Dermis blood vessel endothelial cell (primary cell): Measurements from ENCODE around the gene EED. TPM values are rescaled to one million over a fixed set of nuclear protein-coding genes. Genes with fewer than 3 reads are reported as not detected.
A peak's percentile ranks its signal among the peaks of the same experiment; 100 is the strongest.

Experiments used
- DNase-seq: peaks from one replicate; pipeline ENCODE4 v3.0.0; 2010
- total RNA-seq: library from RNA; depleted of rRNA; stranded (reverse); fragments of >200 nt; gene quantifications from 2 replicates; pipeline ENCODE4 v1.2.3, GENCODE V29; 2014

EED gene, protein sequence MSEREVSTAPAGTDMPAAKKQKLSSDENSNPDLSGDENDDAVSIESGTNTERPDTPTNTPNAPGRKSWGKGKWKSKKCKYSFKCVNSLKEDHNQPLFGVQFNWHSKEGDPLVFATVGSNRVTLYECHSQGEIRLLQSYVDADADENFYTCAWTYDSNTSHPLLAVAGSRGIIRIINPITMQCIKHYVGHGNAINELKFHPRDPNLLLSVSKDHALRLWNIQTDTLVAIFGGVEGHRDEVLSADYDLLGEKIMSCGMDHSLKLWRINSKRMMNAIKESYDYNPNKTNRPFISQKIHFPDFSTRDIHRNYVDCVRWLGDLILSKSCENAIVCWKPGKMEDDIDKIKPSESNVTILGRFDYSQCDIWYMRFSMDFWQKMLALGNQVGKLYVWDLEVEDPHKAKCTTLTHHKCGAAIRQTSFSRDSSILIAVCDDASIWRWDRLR
- total RNA-seq: 17.6 and 21.4 TPM in 2 replicates

DNA sequence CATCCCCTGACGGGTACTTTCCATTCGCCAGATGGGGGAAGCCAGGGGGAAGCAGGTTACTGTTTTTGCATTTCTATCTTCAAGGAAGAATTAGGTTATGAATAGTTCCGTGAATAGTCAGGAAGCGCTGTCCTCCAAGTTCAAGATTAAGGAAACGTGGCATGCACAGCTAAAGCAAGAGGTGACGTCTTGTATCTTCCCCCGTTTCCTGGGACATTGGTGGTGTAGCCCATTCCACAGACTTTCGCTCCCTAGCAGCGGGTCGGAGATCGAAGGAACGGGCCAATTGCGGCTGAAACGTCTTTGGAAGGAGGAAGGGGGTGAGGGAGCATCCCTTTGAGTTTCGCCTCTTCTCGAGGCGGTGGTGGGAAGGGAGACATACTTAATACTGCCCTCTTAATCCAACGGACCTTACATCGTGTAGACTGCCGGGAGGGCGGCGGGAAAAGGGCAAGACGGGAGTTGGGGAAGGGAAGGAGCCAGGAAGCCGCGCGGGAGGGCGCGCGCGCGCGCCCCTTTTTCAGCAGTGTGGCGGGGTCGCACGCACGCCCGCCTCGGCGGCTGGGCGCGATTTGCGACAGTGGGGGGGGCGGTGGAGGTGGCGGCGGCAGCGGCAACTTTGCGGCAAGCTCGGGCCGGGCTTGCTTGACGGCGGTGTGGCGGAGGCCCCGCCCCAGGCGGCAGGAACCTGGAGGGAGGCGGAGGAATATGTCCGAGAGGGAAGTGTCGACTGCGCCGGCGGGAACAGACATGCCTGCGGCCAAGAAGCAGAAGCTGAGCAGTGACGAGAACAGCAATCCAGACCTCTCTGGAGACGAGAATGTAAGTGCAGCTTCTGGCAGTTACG, at the start of gene EED:
Gene EED, plus strand, starts transcription at position 232 of the 847 bp plus-strand sequence. Its CDS starts 477 bp downstream, at position 709.
- DNase-seq: peak; percentile 97

DNA sequence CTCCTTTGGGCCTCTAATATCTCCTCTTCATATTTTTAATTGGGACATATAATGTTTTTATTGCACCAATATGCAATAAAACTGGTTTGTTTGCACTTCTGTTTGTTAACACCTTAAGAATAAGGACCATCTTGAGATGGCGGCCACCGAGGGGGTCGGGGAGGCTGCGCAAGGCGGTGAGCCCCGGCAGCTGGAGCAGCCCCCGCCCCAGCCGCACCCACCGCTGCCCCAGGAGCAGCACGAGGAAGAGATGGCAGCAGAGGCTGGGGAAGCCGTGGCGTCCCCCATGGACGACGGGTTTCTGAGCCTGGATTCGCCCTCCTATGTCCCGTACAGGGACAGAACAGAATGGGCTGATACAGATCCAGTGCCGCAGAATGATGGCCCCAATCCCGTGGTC, 49.6 kb upstream of the EED start:
- DNase-seq: no peak

DNA sequence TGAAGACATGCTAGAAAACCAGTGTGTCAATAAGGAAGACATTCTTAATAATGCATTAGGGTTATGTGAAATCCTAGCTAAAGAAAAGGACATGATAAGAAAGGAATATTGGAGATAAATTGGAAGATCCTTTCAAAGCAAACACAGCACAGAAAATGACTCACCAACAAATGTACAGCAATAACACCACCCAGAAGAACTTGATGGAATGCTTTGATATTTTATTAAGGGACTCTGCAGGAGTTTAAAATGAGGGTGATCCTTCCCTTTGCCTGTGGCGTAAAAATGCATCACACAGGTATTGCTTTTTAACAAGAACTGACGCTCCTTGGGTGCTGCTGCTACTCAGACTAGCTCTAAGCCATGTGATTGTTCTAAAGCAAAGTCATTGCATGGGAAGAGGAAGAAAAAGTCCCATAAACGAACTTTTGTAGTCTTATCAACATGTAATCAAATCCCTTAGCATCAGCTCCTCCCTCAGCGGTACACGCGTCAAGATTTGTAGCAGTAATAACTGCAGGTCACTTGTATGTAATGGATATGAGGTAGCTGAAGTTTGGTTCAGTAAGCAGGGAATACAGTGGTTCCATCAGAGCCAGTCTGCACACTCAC, 48.4 kb upstream of the EED start:
- DNase-seq: no peak

DNA sequence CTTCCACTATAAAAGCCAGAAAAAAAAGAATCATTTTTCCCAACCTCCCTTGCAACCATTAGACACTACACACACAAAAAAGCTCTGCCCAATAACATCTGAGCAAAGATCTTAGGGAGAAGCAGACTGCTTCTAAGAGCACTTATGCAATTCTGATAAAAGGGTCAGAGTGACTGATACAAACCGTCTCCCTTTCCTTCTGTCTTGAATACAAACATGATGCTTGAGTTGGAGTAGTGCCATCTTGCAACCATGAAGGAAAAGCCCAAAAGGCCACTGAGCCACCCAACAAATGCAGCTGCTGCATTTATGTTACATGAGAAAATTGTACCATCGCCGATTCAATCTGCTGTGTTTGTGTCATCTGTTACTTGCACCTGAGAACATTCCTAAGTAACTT, 47.6 kb upstream of the EED start:
- DNase-seq: no peak

- DNase-seq: no peak
Observed at GRCh38 chr11:86197448-86197847, 47.1 kb upstream of the EED start.

GRCh38 chr11:86198139-86198538, 46.4 kb upstream of the EED start:
- DNase-seq: no peak

GRCh38 chr11:86199354-86199753, 45.2 kb upstream of the EED start:
- no peak for DNase-seq

DNA sequence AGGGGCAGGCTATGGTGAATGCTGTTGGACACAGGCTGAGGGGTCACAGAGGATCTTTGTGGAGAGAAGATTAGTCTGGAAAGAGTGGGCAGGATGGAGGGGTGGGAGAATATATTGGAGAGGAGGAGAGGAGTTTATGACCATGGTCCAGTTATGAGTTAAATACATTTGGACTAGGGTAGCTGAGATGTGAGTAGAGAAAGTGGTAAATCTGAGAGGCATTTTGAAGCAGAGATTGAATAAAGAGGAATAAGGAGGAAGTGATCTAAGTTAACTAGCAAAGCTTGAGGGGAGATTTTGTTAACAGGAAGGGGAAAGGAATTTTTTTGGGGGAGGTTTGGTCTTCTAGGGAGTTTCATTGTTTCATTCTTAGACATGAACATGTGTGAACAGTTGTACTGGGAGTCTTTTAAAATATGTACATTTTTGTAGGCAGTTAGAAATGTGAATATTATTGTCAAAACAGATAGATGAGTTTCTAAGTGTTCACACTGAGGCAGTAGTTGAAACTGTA, 43.1 kb upstream of the EED start:
- DNase-seq: no peak

- DNase-seq: peak; percentile 38
Observed at GRCh38 chr11:86202013-86202336, 42.6 kb upstream of the EED start.

DNA sequence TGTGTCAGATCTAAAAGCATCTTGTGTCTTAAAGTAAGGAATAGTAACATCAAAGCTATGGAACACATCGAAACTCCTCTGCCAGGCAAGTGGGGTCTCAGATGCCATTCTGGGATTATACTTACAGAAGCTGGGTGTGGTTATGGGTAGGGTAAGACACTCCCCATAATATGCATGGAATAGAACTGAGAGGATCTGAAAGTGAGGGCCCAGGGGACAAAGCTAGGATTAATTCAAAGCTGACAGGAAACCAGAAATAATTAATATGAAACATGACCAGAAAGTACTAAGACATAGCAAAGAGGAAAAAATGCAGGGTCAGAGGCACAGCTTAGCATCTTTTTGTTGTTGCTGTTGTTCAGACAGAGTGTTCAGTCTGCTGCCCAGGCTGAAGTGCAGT, 40.2 kb upstream of the EED start:
- DNase-seq: no peak

GRCh38 chr11:86205421-86206336, 38.9 kb upstream of the EED start:
- no peak for DNase-seq

- DNase-seq: no peak
Observed at GRCh38 chr11:86206337-86206695, 38.2 kb upstream of the EED start.

DNA sequence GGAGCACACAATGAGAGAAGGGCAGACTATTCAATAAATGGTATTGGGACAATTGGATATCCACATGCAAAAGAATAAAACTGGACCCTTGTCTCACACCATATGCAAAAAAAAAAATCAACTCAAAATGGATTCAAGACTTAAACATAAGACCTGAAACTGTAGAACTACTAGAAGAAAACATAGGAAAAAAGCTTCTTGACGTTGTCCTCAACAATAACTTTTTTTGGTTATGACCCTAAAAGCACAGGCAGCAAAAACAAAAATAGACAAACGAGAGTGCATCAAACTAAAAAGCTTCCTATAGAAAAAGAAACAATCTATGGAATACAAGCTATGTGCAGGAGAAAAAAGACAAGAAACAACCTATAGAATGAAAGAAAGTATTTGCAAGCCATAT, 37.1 kb upstream of the EED start:
- DNase-seq: no peak

DNA sequence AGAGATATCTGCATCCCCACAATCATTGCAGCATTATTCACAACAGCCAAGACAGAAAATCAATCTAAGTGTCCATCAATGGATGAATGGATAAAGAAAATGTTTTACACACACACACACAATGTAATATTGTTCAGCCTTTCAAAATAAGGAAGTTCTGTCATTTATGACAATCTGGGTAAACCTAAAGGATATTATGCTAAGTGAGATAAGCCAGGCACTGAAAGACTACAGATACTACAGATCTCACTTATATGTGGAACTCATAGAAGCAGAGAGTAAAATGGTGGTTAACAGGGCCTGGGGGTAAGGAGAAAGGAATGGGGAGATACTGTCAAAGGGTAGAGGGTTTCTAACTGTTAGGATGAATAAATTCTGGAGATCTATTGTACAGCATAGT, 36.0 kb upstream of the EED start:
- DNase-seq: no peak

DNA sequence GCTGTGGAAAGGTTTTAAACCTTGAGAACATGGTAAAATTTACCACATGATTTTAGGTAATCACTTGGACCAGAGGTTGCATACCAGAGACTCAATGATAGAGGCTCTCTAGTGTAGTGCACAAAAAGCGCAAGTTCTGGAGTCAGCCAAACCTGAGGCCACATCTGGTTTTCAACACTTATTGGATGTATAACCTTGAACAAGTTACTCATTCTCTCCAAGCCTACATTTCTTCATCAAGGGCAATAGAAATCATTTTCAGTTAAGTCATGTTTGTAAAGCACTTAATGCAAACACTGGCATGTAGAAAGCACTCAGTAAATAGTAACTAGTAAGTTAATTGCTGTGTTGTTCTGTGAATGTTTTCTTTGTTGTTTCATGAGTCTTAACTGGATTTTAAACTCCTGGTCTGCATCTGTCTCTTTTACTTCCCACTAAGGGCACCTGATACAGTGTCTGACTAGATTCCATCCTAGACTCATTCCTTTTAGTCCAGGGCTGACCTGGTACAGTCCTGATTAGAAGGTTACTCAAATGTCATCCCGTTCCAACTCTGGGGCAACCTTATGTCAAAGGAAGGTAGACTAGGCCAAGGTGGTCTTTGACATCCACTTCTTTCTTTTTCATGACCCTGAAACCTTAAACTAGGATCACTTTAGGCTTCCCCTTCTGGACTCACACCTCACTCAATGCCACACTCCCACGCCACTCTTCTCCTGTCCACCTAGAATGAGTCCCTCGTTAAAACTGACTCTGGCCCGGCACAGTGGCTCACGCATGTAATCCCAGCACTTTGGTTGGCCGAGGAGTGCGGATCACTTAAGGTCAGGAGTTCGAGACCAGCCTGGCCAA, 34.5 kb upstream of the EED start:
- no peak for DNase-seq

DNA sequence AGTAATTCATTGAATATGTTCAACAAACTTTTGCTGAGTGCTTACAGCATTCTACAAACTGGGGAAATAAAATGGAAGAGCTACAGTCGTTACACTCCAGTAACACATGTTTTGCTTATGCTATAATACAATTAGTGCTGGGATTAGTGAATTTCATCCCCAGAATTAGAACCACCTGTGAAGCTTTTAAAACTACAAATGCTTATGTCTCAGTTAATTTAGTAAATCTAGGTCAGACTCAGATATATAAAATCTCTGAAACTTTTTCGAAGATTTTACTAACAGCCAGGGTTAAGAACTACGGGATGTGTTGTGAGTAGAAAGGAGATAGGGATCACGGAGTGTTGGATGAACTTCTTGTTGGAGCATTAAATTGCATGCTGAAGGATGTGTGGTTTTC, 33.7 kb upstream of the EED start:
- DNase-seq: no peak

DNA sequence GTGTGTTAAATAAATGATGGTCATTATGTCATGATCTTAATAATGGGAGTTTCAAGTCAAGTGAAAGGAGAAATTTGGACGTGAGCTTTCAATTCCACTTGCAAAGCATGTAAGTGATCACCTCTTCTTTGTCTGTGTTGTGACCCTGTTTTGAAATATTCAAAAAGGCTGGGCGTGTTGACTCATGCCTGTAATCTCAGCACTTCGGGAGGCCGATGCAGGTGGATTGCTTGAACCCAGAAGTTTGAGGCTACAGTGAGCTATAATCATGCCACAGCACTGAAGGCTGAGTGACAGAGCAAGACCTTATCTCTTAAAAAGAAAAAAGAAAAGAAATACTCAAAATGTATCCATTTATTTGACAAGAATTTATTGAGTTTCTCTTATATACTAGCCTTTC, 32.9 kb upstream of the EED start:
- no peak for DNase-seq

GRCh38 chr11:86212019-86212611, 32.4 kb upstream of the EED start:
- DNase-seq: no peak

- DNase-seq: no peak
Observed at GRCh38 chr11:86214710-86215109, 29.8 kb upstream of the EED start.

GRCh38 chr11:86218125-86219084, 26.1 kb upstream of the EED start:
- peak; percentile 86 for DNase-seq
